ENCODE results near the gene SLC25A41. TPM values are rescaled to one million over a fixed set of nuclear protein-coding genes. Genes with fewer than 3 reads are reported as not detected.
A peak's percentile ranks its signal among the peaks of the same experiment; 100 is the strongest.
"Not testable (repeated sequence)": the region's sequence is repeated elsewhere in the genome, so short reads cannot be mapped to it uniquely, and the experiment has no call there.

The SLC25A41 gene
- total and polyA plus RNA-seq, 2 experiments from 2014 or later = not detected

DNA sequence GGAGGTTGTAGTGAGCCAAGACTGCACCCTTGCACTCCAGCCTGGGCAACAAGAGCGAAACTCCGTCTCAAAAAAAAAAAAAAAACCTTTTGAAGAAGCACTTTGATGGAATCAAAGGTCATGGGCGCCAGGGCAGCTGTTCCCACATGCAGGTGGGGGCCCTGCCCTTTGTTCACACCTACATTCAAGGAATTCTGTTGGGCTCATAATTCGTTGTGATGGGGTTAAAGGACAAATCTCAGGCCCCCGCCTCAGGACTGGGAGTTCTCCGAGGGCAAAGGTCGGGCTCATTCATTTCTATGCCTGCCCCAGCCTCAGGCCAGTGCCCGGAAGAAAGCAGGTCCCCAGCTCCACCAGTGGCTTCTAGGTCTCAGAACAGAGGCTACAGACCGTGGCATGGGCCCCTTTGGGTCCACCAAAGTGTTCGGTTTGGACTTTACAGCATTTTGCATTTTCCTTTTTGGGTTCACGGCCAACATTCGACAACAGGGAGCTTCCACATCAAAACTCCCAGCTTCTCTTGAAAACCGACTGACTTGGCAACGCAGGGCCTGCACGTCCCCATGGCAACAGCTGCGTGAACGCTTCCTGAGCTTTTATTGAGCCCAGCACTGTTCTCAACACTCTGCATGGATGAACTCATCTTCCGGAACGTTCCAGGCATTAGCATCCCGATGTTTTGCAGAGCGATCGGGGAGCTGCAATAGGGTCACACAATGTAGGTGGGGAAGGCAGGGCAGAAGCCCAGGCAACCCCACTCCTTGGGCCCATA lies 30.5 kb downstream of the SLC25A41 start:
- in situ Hi-C loops (cut with MboI) = no loop called here
- Histone ChIP-seq H3K4me1 (ENCODE audit: insufficient read depth) (no peaks in the 10 kb centered on the region), H3K27ac (no peak overlapping the region), H3K9me2 (ENCODE audit: insufficient read depth) (no peaks in the 10 kb centered on the region), H3K36me3 (ENCODE audit: low read depth) (no peaks in the 10 kb centered on the region), H3K9me3 (ENCODE audit: low read depth) (no peaks in the 10 kb centered on the region), H3K4me2 (ENCODE audit: unreplicated experiment) (no peak overlapping the region), H3K4me3 (no peak overlapping the region), H3F3A (ENCODE audit: insufficient read depth) (no peaks in the 10 kb centered on the region), H4K20me1 (ENCODE audit: insufficient read depth) (no peaks in the 10 kb centered on the region), H2AFZ (peak overlapping the region; percentile 39), H3K79me2 (ENCODE audit: insufficient read depth) (no peaks in the 10 kb centered on the region), H3K27me3 (replicated peaks; ENCODE audit: insufficient read depth) (no peaks in the 10 kb centered on the region), H3K9ac (no peak overlapping the region)
- 30 to 34% methylated on average over 21 to 22 of the region's 22 CpGs for WGBS, 2 experiments (ENCODE audit: low coverage in 1 of 2, low lambda C conversion rate in 2 of 2, missing lambda C conversion rate in 2 of 2)
- DNase-seq = peak; percentile 69
- TF ChIP-seq EZH2 (IDR thresholded peaks at IDR 0.05; ENCODE audit: insufficient read depth, poor library complexity, severe bottlenecking) = no peak
- TF ChIP-seq EZH2phosphoT487 (IDR thresholded peaks at IDR 0.05; ENCODE audit: insufficient read depth, low read depth) = no peak

DNA sequence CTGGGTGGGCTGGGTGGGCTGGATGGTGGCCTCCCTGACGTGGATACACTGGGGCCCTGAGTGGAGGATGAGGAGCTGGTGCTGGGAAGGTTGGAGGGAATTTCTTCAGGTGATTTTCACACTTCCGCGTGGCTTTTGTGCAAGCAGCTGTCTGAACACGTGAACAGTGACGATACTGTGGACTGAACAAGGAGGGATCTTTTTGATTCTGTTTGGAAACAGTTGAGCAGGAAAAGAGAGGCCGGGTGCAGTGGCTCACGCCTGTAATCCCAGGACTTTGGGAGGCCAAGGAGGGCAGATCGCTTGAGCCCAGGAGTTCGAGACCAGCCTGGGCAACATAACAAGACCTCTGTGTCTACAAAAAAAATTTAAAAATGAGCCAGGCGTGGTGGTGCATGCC lies 31.5 kb downstream of the SLC25A41 start:
- Histone ChIP-seq H3K36me3 (ENCODE audit: low read depth) (no peaks in the 10 kb centered on the region), H3K27me3 (replicated peaks; ENCODE audit: insufficient read depth) (no peaks in the 10 kb centered on the region), H3K4me2 (ENCODE audit: unreplicated experiment) (no peak overlapping the region), H3K4me1 (ENCODE audit: insufficient read depth) (no peaks in the 10 kb centered on the region), H2AFZ (no peak overlapping the region), H3F3A (ENCODE audit: insufficient read depth) (no peaks in the 10 kb centered on the region), H3K27ac (no peak overlapping the region), H3K9me3 (ENCODE audit: low read depth) (no peaks in the 10 kb centered on the region), H3K9me2 (ENCODE audit: insufficient read depth) (no peaks in the 10 kb centered on the region), H3K4me3 (no peak overlapping the region), H4K20me1 (ENCODE audit: insufficient read depth) (no peaks in the 10 kb centered on the region), H3K9ac (no peak overlapping the region), H3K79me2 (ENCODE audit: insufficient read depth) (no peaks in the 10 kb centered on the region)
- WGBS, 2 experiments (ENCODE audit: low coverage in 1 of 2, low lambda C conversion rate in 2 of 2, missing lambda C conversion rate in 2 of 2) = 89 to 90% methylated on average over 10 of the region's 10 CpGs
- DNase-seq = no peak
- in situ Hi-C loops (cut with MboI) = no loop called here
- TF ChIP-seq EZH2 (IDR thresholded peaks at IDR 0.05; ENCODE audit: insufficient read depth, poor library complexity, severe bottlenecking) = no peak
- no peak for TF ChIP-seq EZH2phosphoT487 (IDR thresholded peaks at IDR 0.05; ENCODE audit: insufficient read depth, low read depth)

DNA sequence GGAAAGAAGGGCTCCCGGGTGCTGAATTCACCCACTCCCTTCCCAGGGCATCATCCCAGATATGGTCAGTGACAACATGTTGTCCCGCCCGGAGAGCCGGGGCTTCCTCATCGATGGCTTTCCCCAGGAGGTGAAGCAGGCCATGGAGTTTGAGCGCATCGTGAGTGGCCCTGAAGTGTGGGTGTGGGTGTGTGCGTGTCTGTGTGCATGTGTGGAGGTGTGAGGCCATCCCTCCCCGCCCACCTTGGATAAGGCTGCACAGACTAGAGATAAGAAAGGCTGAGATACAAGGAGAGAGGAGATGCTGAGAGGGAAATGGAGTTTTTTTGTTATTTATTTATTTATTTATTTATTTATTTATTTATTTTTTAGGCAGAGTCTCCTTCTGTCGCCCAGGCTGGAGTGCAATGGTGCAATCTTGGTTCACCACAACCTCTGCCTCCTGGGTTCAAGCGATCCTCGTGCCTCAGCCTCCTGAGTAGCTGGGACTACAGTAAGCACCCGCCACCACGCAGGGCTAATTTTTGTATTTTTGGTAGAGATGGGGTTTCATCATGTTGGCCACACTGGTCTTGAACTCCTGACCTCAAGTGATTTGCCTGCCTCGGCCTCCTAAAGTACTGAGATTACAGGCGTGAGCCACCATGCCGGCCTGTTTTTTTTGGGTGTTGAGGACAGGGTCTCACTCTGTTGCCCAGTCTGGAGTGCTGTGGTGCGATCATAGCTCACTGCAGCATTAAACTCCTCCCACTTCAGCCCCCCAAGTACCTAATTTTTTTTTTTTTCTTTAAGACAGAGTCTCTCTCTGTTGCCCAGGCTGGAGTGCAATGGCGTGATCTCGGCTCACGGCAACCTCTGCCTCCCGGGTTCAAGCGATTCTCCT lies 33.3 kb downstream of the SLC25A41 start:
- H3F3A ChIP-seq (ENCODE audit: insufficient read depth); H3K27me3 ChIP-seq (replicated peaks; ENCODE audit: insufficient read depth); H3K36me3 ChIP-seq (ENCODE audit: low read depth); H3K79me2 ChIP-seq (ENCODE audit: insufficient read depth); DNase-seq; H3K4me3 ChIP-seq; H3K9me3 ChIP-seq (ENCODE audit: low read depth); H3K4me2 ChIP-seq (ENCODE audit: unreplicated experiment); in situ Hi-C loops (cut with MboI); H3K9ac ChIP-seq; H3K9me2 ChIP-seq (ENCODE audit: insufficient read depth); H3K27ac ChIP-seq; H3K4me1 ChIP-seq (ENCODE audit: insufficient read depth); H4K20me1 ChIP-seq (ENCODE audit: insufficient read depth); H2AFZ ChIP-seq: not testable (repeated sequence)
- WGBS, 2 experiments (ENCODE audit: low coverage in 1 of 2, low lambda C conversion rate in 2 of 2, missing lambda C conversion rate in 2 of 2) = 84 to 88% methylated on average over 23 of the region's 23 CpGs

DNA sequence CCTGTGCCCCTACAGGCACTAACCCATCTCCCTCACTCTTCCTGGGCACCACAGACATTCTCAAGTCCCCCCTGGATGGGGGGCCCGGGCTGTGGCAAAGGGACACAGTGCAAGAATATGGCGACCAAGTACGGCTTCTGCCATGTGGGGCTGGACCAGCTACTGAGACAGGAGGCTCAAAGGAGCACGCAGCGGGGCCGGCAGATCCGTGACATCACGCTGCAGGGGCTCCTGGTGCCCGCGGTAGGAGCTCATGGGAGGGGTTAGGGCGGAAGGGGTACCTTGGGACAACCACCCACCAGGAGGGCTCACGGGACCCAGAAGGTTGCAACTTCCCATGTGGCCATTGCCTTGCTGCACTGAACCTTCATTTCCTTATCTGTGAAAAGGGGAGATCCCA lies 37.3 kb downstream of the SLC25A41 start:
- H4K20me1 ChIP-seq (ENCODE audit: insufficient read depth) = no peaks in the 10 kb centered on the region
- peaks cover 9% of the 10 kb centered on the region for H3K4me1 ChIP-seq (ENCODE audit: insufficient read depth)
- no peak for DNase-seq
- no peak overlapping the region for H3K4me2 ChIP-seq (ENCODE audit: unreplicated experiment)
- H3K9me3 ChIP-seq (ENCODE audit: low read depth) = no peaks in the 10 kb centered on the region
- no peaks in the 10 kb centered on the region for H3F3A ChIP-seq (ENCODE audit: insufficient read depth)
- no peaks in the 10 kb centered on the region for H3K27me3 ChIP-seq (replicated peaks; ENCODE audit: insufficient read depth)
- H3K9me2 ChIP-seq (ENCODE audit: insufficient read depth) = no peaks in the 10 kb centered on the region
- no peak overlapping the region for H3K27ac ChIP-seq
- no peak overlapping the region for H3K9ac ChIP-seq
- in situ Hi-C loops (cut with MboI) = no loop called here
- no peak overlapping the region for H3K4me3 ChIP-seq
- 95 to 97% methylated on average over 8 to 12 of the region's 12 CpGs for WGBS, 2 experiments (ENCODE audit: low coverage in 1 of 2, low lambda C conversion rate in 2 of 2, missing lambda C conversion rate in 2 of 2)
- H3K79me2 ChIP-seq (ENCODE audit: insufficient read depth) = peaks cover 17% of the 10 kb centered on the region
- no peak for TF ChIP-seq EZH2 (IDR thresholded peaks at IDR 0.05; ENCODE audit: insufficient read depth, poor library complexity, severe bottlenecking)
- TF ChIP-seq EZH2phosphoT487 (IDR thresholded peaks at IDR 0.05; ENCODE audit: insufficient read depth, low read depth) = no peak
- no peak overlapping the region for H2AFZ ChIP-seq
- 0 out of 2 replicates have a peak, but pooled peaks cover 3% of the 10 kb centered on the region for H3K36me3 ChIP-seq (ENCODE audit: low read depth)
